GM19395 (cell line): ENCODE measurements around the gene SEMA4A.

Experiments used
- ATAC-seq: cut with Tn5 transposase; IDR thresholded peaks from one replicate; pipeline ENCODE4 v1.9.1; 2021; ENCODE audit warnings: mild to moderate bottlenecking, moderate library complexity; ENCODE audit not compliant: unreplicated experiment

The SEMA4A gene

GRCh38 chr1:156134716-156135435, 18.5 kb upstream of the SEMA4A start:
- no peak for ATAC-seq

DNA sequence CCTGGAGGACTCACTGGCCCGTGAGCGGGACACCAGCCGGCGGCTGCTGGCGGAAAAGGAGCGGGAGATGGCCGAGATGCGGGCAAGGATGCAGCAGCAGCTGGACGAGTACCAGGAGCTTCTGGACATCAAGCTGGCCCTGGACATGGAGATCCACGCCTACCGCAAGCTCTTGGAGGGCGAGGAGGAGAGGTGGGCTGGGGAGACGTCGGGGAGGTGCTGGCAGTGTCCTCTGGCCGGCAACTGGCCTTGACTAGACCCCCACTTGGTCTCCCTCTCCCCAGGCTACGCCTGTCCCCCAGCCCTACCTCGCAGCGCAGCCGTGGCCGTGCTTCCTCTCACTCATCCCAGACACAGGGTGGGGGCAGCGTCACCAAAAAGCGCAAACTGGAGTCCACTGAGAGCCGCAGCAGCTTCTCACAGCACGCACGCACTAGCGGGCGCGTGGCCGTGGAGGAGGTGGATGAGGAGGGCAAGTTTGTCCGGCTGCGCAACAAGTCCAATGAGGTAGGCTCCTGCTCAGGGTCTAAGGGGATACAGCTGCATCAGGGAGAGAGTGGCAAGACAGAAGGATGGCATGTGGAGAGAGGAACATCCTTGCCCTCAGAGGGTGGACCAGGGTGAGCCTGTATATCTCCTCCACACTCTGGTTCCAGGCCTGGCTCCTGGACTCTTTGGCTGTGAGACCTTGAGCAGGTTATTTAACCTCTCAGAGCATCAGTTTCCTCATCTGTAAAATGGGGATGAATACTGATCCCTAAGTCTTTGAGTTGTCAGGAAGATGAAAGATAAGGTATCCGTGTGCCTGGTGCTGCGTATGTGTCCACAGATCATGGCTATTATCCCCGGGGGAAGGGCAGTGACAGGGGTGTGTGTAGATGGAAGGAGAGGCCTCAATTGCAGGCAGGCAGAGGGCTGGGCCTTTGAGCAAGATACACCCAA, 17.2 kb upstream of the SEMA4A start:
- no peak for ATAC-seq

DNA sequence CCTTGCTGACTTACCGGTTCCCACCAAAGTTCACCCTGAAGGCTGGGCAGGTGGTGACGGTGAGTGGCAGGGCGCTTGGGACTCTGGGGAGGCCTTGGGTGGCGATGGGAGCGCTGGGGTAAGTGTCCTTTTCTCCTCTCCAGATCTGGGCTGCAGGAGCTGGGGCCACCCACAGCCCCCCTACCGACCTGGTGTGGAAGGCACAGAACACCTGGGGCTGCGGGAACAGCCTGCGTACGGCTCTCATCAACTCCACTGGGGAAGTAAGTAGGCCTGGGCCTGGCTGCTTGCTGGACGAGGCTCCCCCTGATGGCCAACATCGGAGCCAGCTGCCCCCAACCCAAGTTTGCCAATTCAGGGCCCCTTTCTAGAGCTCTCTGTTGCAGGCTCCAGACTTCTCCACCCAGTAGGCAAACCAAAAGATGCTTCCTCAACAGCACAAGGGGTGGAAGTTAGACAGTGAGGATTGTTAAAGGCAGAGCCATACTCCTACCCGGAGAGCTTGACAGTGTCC, 16.4 kb upstream of the SEMA4A start:
- ATAC-seq = no peak

GRCh38 chr1:156138458-156138867, 14.9 kb upstream of the SEMA4A start:
- ATAC-seq = no peak

DNA sequence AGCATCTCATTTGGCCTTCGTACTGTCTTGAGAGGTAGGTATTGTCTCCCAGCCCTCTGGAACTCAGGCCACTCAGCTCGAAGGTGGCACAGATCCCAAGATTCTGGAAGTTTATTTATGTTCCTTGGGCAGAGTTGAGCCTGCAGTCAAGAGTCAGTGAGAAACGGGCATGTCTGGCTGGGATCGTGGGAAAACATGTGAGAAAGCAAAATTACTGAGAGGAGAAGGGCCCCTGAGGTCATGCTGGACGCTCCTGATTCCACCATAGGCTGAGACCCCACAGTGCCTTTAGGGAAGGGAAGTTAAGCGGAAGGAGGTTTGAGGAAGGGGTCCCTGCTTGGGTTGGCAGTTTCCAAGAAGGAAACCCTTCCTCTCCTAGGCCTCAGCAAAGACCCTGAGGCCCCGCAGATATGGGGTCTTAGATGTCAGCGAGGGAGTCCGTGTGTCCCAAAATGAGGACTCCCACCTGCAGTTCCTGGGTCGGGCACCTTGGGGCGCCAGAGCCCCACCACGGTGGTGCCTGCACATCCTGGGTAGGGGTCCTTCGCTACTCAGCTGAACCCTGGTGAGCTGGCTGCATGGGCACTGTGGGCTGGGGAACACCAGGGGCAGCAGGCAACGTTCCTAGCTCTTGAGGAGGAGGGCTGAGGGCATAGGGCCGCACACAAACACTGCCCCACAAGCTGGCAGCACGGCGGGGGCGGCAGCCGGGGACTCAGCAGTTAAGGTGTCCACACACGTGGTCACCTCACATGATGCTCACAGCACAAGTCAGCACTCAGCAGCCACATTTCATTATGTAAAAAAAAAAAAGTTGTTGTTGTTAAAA, 12.3 kb upstream of the SEMA4A start:
- no peak for ATAC-seq

GRCh38 chr1:156143765-156144489, 9.5 kb upstream of the SEMA4A start:
- no peak for ATAC-seq

GRCh38 chr1:156144742-156145141, 8.6 kb upstream of the SEMA4A start:
- ATAC-seq = no peak

- ATAC-seq = no peak
These were observed 7.8 kb upstream of the SEMA4A start for GRCh38 chr1:156145650-156146019.

- no peak for ATAC-seq
These were observed 7.2 kb upstream of the SEMA4A start for GRCh38 chr1:156146020-156146768.

DNA sequence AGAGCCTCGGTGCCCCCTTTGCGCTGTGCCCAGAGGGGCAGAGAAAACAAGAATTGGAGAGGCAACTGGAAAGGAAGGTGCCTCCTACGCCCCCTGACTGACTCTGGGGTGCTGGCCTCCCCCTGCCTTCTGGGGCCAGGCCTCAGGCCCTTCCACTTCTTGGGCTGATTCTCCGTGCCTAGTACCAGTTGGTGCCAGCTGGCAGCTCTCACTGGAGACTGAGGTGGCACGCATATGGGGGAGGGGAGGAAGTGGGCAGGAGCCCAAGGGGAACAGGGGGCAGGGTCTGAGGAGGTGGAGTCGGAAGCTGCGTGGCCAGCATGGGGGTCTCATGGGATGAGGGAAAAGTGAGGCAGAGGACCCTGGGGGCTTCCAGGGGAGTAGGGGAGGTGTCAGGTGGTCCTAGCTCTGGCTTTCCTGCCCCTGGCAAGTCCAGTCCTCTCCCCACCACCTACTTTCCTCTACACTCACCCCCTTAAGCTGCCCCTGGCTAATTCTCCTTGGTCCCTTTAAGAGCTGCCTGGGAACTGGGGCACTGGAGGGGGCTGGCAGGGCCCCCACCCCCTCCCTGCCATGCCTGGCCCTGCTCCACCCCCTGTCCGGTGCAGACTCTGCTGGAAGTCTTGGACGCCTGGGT, 6.5 kb upstream of the SEMA4A start:
- ATAC-seq = no peak

DNA sequence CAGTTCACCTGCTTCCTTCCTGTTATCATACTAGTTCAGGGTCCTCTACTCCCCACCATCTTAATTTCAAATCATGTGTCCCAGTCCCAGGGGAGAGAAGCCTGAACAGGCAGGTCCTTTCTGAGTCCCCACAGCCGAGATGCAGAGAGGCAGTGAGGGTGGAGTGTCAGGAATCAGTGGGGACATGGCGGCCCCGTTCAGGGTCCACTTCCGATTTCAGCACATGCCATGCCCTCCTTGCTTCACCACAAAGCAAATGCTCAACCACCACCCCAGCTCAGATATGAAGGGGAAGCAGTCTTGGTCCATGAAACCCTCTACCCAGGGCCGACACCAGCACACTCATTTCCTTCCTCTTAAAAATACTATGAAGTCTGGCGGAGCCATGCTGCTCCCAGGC, 5.2 kb upstream of the SEMA4A start:
- ATAC-seq = no peak

- ATAC-seq = peak; percentile 51
These were observed 3.7 kb upstream of the SEMA4A start for GRCh38 chr1:156149374-156150332.

DNA sequence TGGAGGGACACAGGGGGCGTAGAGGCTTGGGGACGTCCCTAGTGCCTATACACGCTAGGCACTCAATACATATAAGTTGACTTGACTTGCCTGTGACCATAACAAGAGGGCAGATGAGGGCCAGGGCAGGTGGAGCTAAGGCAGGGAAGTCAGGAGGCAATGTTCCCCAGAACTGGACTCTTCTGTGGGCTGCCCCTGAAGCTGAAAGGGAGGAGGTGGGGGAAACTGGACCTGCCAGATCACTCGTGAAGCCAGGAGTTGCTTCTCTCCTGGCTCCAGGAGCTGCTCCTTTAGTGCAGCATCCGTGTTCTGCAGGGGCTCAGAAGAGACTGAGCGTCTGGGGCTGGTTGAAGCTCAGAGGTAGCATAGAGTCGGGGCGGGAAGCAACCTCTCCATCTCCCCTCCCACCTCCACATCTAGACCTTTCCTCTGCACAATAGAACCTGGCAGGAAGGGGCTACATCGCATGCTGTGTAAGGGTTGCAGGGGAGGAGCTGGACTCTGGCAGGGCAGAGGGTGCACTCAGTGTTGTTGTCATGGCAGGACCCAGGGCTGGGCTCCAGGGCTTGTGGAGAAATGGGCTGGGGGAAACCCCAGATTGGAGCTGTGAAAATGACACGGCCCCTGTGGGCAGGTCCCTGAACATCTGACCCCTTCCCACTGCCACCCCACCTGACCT, 2.9 kb upstream of the SEMA4A start:
- no peak for ATAC-seq

- no peak for ATAC-seq
These were observed 2.2 kb upstream of the SEMA4A start for GRCh38 chr1:156151093-156151688.

- ATAC-seq = no peak
These were observed 757 bp upstream of the SEMA4A start for GRCh38 chr1:156152628-156153027.

GRCh38 chr1:156154317-156154749, 948 bp downstream of the SEMA4A start:
- peak; percentile 42 for ATAC-seq
